SH-SY5Y (cell line): ENCODE results near the gene PLCD4.

Experiments
- GATA2 ChIP-seq: IDR thresholded peaks from 2 replicates; pipeline ENCODE4 v1.6.1; 2011; ENCODE audit warnings: mild to moderate bottlenecking, low read depth, low read length
- GATA3 ChIP-seq: IDR thresholded peaks from 2 replicates; pipeline ENCODE4 v1.6.1; 2011; ENCODE audit warnings: low read depth, mild to moderate bottlenecking, low read length, moderate library complexity

DNA sequence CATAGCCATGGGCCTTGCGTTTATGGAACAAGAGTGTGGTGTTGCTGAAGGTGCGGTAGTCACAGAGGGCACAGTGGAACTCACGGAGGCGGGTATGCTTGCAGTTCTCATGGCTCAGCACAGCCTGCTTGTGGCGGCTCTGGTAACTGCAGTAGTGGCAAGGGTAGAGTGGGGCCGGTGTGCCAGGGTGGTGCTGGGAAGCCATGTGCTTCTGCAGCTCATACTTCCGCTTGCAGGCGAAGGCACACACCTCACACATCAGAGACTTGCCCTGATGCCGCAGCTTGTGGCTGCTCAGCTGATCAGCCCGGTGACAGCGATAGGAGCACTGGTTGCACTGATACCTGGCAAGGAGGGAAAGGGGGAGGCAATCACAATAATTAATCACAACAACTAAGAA lies 37.0 kb downstream of the PLCD4 start:
- TF ChIP-seq GATA2 (no peak), GATA3 (no peak)
